MM.1S (cell line): ENCODE measurements around the gene OR51V1.

Experiments
- EZH2 ChIP-seq: fragments of 300-600 bp; sonication (generic); optimal IDR thresholded peaks from 2 replicates; pipeline ENCODE3; 2017; ENCODE audit warnings: low read depth, mild to moderate bottlenecking, antibody characterized with exemption, low read length, mixed read lengths
- EZH2phosphoT487 ChIP-seq: fragments of 300-600 bp; sonication (generic); IDR thresholded peaks from 2 replicates; pipeline ENCODE4 v1.6.1; 2018; ENCODE audit warnings: antibody characterized with exemption, low read length
- TF ChIP-seq, protein P1 (sequence below): fragments of 300-600 bp; sonication (generic); IDR thresholded peaks from 2 replicates; pipeline ENCODE4 v1.5.1; 2016; ENCODE audit warnings: antibody characterized with exemption, low read length, mixed read lengths

DNA sequence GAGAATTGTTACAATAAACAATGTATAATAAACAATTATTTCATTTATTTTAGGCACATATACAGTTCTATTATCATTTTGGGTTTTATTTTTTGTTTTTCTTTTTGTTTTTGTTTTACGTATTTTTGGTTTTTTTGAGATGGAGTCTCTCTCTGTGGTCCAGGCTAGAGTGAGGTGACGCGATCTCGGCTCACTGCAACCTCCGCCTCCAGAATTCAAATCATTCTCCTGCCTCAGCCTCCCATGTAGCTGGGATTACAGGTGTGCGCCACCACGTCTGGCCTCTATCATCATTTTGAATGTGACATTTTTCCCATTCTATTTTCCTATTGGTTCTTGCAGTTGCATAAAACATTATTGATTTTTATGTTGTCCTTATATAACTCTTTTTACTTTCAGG is 25.5 kb downstream of the OR51V1 start:
- TF ChIP-seq, protein P1, sequence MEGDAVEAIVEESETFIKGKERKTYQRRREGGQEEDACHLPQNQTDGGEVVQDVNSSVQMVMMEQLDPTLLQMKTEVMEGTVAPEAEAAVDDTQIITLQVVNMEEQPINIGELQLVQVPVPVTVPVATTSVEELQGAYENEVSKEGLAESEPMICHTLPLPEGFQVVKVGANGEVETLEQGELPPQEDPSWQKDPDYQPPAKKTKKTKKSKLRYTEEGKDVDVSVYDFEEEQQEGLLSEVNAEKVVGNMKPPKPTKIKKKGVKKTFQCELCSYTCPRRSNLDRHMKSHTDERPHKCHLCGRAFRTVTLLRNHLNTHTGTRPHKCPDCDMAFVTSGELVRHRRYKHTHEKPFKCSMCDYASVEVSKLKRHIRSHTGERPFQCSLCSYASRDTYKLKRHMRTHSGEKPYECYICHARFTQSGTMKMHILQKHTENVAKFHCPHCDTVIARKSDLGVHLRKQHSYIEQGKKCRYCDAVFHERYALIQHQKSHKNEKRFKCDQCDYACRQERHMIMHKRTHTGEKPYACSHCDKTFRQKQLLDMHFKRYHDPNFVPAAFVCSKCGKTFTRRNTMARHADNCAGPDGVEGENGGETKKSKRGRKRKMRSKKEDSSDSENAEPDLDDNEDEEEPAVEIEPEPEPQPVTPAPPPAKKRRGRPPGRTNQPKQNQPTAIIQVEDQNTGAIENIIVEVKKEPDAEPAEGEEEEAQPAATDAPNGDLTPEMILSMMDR = no peak
- TF ChIP-seq EZH2phosphoT487 = no peak
- no peak for TF ChIP-seq EZH2
